NCI-H510A treated with DMSO at 0.1 percent for 48 hours (cell line): Measurements from ENCODE around the gene PAFAH2.
"Not testable (repeated sequence)": the region's sequence is repeated elsewhere in the genome, so short reads cannot be mapped to it uniquely, and the experiment has no call there.

Experiments
- DNase-seq: peaks from one replicate; lab custom pipeline; 2025; lab: John Stamatoyannopoulos, UW

PAFAH2 gene

GRCh38 chr1:26010825-26011224 lies 13.0 kb upstream of the PAFAH2 start:
- peak; percentile 89 for DNase-seq

- no peak for DNase-seq
These were observed 12.1 kb upstream of the PAFAH2 start for GRCh38 chr1:26009796-26010447.

- DNase-seq, result no peak
These were observed 8.8 kb upstream of the PAFAH2 start for GRCh38 chr1:26006710-26007109.

GRCh38 chr1:26005434-26006105 lies 7.7 kb upstream of the PAFAH2 start:
- no peak for DNase-seq

GRCh38 chr1:26003756-26004155 lies 5.9 kb upstream of the PAFAH2 start:
- DNase-seq, result no peak

GRCh38 chr1:26003262-26003661 lies 5.4 kb upstream of the PAFAH2 start:
- DNase-seq, result no peak

GRCh38 chr1:25999041-25999800 lies 1.4 kb upstream of the PAFAH2 start:
- no peak for DNase-seq

GRCh38 chr1:25996966-25997827 lies 666 bp downstream of the PAFAH2 start:
- DNase-seq, result peak; percentile 29

GRCh38 chr1:25994402-25995150 lies 3.3 kb downstream of the PAFAH2 start:
- DNase-seq, result no peak

GRCh38 chr1:25993197-25993951 lies 4.5 kb downstream of the PAFAH2 start:
- no peak for DNase-seq

GRCh38 chr1:25992689-25993171 lies 5.1 kb downstream of the PAFAH2 start:
- DNase-seq, result no peak

- DNase-seq, result no peak
These were observed 5.8 kb downstream of the PAFAH2 start for GRCh38 chr1:25991937-25992688.

GRCh38 chr1:25990702-25991395 lies 7.0 kb downstream of the PAFAH2 start:
- no peak for DNase-seq

GRCh38 chr1:25990251-25990650 lies 7.6 kb downstream of the PAFAH2 start:
- DNase-seq, result no peak

GRCh38 chr1:25989440-25990234 lies 8.2 kb downstream of the PAFAH2 start:
- DNase-seq, result no peak

- DNase-seq, result no peak
These were observed 9.9 kb downstream of the PAFAH2 start for GRCh38 chr1:25987951-25988350.

- not testable (repeated sequence) for DNase-seq
These were observed 11.1 kb downstream of the PAFAH2 start for GRCh38 chr1:25986773-25987172.

GRCh38 chr1:25985670-25986069 lies 12.2 kb downstream of the PAFAH2 start:
- no peak for DNase-seq
